ENCODE measurements around the gene SIK3.

Gene SIK3

GRCh38 chr11:116893437-116893836, 204.8 kb downstream of the SIK3 start:
- no peak for TF ChIP-seq CTCF (IDR thresholded peaks at IDR 0.05)

DNA sequence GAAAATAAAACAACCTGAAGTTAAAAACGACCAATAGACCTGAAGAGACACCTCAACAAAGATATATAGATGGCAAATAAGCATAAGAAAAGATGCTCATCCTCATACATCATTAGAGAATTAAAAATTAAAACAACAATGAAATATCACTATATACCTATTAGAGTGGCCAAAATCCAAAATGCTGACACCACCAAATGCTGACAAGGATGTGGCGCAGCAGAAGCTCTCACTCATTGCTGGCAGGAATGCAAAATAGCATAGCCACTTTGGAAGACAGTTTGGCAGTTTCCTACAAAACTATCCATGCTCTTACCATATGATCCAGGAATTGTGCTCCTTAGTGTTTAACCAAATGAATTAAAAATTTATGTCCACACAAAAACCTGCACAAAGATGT, 205.9 kb downstream of the SIK3 start:
- TF ChIP-seq CTCF (IDR thresholded peaks at IDR 0.05): no peak

DNA sequence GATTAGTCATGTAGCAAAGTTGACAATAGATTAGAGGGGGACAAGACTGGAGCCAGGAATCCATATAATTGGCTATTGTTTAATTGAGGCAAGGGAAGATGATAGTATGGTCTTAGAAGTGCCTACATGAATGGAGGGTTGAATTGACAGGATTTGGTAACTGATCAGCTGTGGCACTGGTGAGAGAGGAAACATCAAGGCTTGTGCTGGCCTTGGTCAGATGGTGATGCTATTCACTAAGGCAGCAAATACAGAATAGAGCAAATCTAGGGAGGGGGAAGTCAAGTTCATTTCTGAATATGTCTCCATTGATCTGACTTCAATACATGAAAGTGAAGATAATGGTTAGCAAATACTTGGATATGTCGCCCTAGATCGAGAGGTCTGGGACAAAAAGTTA, 206.5 kb downstream of the SIK3 start:
- no peak for TF ChIP-seq CTCF (IDR thresholded peaks at IDR 0.05)

DNA sequence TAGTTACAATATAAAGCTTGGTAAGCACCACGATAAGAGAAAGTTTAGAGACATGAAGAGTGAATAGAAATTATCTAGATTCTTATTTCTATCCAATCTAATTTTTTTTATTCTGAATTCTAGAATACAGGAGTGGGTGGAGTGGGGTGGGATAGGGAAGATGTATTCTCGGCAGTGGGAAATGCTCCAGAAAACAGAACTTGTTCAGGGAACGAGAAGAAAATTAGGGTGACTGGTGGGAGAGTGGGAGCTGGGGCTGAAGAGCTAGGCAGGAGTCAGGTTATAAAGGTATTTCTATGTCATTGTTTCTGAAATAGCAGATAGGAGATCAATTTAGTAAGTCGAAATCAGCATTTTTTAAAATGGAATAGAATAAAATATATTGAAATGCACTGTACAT, 207.6 kb downstream of the SIK3 start:
- TF ChIP-seq CTCF (IDR thresholded peaks at IDR 0.05): no peak

DNA sequence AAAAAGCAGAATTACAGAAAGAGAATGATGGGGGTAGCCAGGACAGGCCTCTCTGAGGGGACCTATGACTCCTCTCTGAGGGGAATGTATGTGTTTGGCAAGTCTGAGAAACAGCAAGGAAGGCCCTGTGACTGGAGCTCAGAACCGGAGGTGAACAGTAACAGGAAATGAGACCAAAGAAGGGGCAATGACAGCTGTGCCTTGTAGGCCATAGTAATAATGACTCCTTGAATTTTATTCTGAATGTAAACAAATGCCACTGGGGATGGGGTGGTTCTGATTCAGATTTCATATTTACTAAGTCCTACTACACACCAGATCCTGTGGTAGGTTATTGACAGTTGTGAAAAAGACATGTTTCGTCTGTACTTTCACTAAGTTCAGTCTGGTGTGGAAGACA, 208.0 kb downstream of the SIK3 start:
- no peak for TF ChIP-seq CTCF (IDR thresholded peaks at IDR 0.05)

GRCh38 chr11:116888884-116889549, 209.2 kb downstream of the SIK3 start:
- no peak for TF ChIP-seq CTCF (IDR thresholded peaks at IDR 0.05)

- TF ChIP-seq CTCF (IDR thresholded peaks at IDR 0.05): no peak
These were observed 210.2 kb downstream of the SIK3 start for GRCh38 chr11:116888024-116888423.
